ENCODE results near the gene MASP2.
A peak's percentile ranks its signal among the peaks of the same experiment; 100 is the strongest.
"Not testable (repeated sequence)": the region's sequence is repeated elsewhere in the genome, so short reads cannot be mapped to it uniquely, and the experiment has no call there.

Gene MASP2

GRCh38 chr1:11039351-11040104 lies 7.5 kb downstream of the MASP2 start:
- no peak for DNase-seq (ENCODE audit: low read depth in 2 of 2)

GRCh38 chr1:11037740-11038182 lies 9.3 kb downstream of the MASP2 start:
- DNase-seq (ENCODE audit: low read depth in 2 of 2): peak; percentile 87 to 89

GRCh38 chr1:11037019-11037739 lies 9.9 kb downstream of the MASP2 start:
- DNase-seq (ENCODE audit: low read depth in 2 of 2): not testable (repeated sequence)

GRCh38 chr1:11031624-11032262 lies 15.3 kb downstream of the MASP2 start:
- DNase-seq (ENCODE audit: low read depth in 2 of 2): no peak

- no peak for DNase-seq (ENCODE audit: low read depth in 2 of 2)
These were observed 16.2 kb downstream of the MASP2 start for GRCh38 chr1:11030865-11031264.

GRCh38 chr1:11028018-11028417 lies 19.0 kb downstream of the MASP2 start:
- DNase-seq (ENCODE audit: low read depth in 2 of 2): no peak

GRCh38 chr1:11027316-11027715 lies 19.7 kb downstream of the MASP2 start:
- DNase-seq (ENCODE audit: low read depth in 2 of 2): no peak

- no peak for DNase-seq (ENCODE audit: low read depth in 2 of 2)
These were observed 20.1 kb downstream of the MASP2 start for GRCh38 chr1:11026903-11027302.

GRCh38 chr1:11026052-11026451 lies 21.0 kb downstream of the MASP2 start:
- no peak for DNase-seq (ENCODE audit: low read depth in 2 of 2)

GRCh38 chr1:11025618-11026017 lies 21.4 kb downstream of the MASP2 start:
- DNase-seq (ENCODE audit: low read depth in 2 of 2): no peak

- no peak for DNase-seq (ENCODE audit: low read depth in 2 of 2)
These were observed 22.2 kb downstream of the MASP2 start for GRCh38 chr1:11024874-11025203.

GRCh38 chr1:11024154-11024873 lies 22.7 kb downstream of the MASP2 start:
- no peak for DNase-seq (ENCODE audit: low read depth in 2 of 2)

GRCh38 chr1:11023201-11023600 lies 23.8 kb downstream of the MASP2 start:
- DNase-seq (ENCODE audit: low read depth in 2 of 2): no peak

- no peak for DNase-seq (ENCODE audit: low read depth in 2 of 2)
These were observed 27.1 kb downstream of the MASP2 start for GRCh38 chr1:11019971-11020370.

- DNase-seq (ENCODE audit: low read depth in 2 of 2): not testable (repeated sequence)
These were observed 27.7 kb downstream of the MASP2 start for GRCh38 chr1:11019358-11019757.

- no peak for DNase-seq (ENCODE audit: low read depth in 2 of 2)
These were observed 33.9 kb downstream of the MASP2 start for GRCh38 chr1:11013160-11013531.

GRCh38 chr1:11012260-11013159 lies 34.5 kb downstream of the MASP2 start, which contains the start of gene TARDBP:
TARDBP (plus strand) TSS chr1:11012654; CDS start chr1:11013728, 1,074 bp downstream.
- DNase-seq (ENCODE audit: low read depth in 2 of 2): peak; percentile 83 to 85

- DNase-seq (ENCODE audit: low read depth in 2 of 2): no peak
These were observed 46.5 kb downstream of the MASP2 start for GRCh38 chr1:11000526-11000925.

- DNase-seq (ENCODE audit: low read depth in 2 of 2): no peak
These were observed 50.9 kb downstream of the MASP2 start for GRCh38 chr1:10996100-10996499.

GRCh38 chr1:10992864-10993263 lies 54.2 kb downstream of the MASP2 start:
- no peak for DNase-seq (ENCODE audit: low read depth in 2 of 2)

GRCh38 chr1:10992004-10992403 lies 55.0 kb downstream of the MASP2 start:
- DNase-seq (ENCODE audit: low read depth in 2 of 2): not testable (repeated sequence)

All from activated CD4-positive, alpha-beta T cell treated with anti-CD3 and anti-CD28 coated beads for 24 hours (primary cell).